HG03103 (cell line): ENCODE data around the gene ACACA.

ENCODE experiments used
- ATAC-seq: cut with Tn5 transposase; IDR thresholded peaks from one replicate; pipeline ENCODE4 v1.9.1; 2021; ENCODE audit warnings: low read depth; ENCODE audit not compliant: unreplicated experiment

Gene ACACA

DNA sequence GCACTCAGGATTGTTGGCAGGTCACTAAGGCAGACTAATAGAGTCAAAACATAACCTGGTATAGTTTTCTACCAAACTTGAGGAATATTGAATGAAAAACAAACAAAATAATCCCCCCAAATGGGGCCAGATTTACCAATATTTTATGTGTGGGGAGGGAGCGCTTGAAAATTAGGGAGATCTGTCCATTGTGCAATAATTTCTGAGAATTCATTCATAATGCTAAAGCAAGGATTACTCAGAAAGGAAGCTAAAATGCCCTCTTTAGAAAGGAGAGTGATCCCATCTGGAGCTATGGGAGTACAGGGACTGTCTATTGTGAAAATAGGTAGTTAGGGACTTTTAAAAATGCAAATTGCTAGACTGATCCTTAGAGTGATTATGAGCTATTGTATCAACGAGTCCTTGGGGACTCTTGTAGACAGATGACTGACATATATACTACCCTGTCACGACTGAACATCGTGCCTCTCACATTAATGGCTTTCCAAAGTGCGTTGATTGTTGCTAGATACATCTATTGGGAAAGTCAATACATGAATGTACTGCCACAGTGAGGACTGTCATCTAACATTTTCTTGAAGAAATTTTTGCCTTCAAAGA, 264.2 kb downstream of the ACACA start:
- no peak for ATAC-seq

DNA sequence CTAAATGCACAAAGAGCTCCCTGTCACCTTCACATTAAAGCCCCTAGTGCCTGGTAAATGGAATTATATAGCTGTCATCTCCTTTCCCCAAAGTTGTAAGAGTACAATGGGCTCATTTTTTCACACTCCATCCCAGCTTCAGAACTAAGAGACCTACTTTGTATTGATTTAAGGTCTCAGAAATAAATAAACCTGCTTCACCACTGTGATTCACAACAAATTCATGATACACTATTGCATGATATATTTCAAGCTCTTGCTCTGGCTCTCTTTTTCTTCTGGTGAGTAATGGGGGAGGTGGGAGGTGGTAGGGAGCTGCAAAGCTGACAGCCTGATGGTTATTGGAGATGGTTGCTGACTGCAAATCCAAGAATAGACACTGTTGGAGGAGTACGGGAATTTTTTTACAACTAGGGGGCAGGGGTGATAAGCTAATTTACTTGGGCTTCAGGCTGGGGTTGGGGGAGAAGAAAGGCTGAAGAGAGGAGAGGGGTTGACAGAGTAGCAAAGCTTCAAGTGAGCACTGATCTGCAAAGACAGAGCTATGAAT, 268.0 kb downstream of the ACACA start:
- no peak for ATAC-seq

DNA sequence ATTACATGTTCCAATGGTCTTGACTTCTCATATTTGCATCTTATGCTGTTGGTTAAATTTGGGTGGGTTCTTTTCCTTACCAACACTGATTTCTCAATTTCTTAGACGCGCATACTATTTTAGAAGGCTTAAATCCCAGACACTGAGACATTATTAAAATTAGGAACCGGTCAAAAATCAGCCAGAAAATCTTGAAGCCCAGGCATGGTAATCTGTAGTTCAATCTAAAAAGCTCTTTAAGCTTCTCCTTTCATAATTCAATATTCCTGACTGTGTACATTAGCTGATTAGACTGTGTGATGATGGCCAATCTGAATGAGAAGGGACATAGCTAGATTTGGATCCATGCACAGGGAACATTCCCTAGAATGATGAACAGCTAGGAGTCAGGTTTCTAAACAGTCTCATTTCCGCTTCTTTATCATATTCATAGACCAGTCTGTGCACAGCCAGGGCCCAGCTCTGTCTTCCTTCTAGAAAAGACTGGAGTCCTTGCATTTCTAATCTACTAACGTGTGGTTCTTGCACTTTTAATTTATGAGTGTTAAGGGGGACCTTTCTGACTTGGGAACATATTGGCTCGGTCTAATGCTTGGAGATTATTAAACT, 268.6 kb downstream of the ACACA start:
- no peak for ATAC-seq

DNA sequence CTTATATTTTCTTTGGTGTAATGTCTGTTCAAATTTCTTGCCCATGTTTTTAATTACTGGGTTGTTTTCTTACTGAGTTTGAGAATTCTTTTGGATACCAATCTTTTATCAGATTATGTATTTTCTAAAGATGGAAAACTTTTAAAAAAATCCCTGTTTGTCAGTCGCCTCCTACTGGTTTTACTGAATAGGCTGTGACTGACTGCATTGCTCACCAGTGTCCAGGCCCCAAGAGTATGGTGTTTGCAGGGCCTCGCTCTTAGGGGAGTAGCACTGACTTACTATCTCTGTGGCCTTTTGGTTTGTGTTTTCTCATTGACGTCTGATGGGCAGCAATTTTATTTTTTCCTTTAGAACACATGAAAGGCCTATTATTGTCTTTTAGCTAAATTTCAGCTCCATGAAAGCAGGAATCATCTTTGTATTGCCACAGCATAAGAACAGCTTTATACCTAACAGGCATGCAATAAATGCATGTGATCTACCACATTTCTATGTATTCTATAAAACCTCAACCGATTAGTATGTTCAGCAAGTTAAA, 269.5 kb downstream of the ACACA start:
- ATAC-seq: no peak

DNA sequence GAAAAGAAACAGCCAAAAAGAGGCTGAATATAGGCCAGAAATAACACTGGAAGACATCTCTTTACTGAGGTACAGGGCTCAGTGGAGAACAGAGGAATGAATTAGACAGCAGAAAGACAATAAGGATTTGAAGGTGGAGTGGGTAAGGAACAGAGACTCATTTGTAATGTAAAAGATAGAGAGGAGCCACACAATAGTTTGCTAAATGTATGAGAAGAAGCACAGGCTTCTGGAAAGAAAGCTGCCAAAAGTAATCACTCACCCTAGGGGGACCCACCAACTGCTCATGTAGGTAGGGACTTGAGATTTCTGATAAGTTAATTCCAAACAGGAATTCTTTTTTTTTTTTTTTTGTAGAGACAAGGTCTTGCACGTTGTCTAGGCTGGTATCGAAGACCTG, 271.1 kb downstream of the ACACA start:
- ATAC-seq: no peak

DNA sequence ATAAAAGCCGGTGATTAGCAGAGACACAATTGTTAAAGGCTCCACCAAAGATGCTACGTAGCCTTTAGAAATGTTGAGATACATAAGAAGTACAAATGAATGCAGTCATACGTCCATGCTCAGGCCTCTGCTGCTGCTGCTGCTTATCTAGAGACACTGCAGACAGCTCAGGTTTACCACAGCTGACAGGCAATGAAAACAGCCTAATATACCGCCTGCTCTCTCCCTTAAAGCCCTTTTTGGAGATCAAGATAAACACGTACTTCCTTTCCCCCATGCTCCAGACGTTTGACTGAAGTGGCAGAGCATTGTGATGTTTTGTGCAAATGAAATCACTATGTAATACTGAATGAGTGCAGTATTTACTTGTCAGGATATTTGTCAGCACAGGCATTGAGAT, 272.6 kb downstream of the ACACA start:
- no peak for ATAC-seq

DNA sequence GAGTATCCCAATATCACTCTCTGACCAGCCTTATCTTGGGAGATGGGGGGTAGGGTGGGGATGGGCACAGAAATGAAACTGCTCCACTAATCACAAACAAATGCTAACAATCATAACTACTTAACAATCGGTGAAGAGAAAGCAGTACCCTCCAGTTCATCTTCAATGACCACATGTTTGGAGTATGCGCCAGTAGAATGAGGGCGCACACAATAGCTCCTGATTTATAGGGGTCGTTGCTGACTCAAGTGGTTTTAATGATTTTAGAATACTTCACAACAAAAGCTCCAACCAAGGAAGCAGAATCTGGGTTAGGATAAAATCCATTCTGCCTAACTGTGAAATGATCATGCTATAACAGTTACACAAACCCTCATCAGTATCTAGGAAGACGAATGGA, 273.5 kb downstream of the ACACA start:
- no peak for ATAC-seq

DNA sequence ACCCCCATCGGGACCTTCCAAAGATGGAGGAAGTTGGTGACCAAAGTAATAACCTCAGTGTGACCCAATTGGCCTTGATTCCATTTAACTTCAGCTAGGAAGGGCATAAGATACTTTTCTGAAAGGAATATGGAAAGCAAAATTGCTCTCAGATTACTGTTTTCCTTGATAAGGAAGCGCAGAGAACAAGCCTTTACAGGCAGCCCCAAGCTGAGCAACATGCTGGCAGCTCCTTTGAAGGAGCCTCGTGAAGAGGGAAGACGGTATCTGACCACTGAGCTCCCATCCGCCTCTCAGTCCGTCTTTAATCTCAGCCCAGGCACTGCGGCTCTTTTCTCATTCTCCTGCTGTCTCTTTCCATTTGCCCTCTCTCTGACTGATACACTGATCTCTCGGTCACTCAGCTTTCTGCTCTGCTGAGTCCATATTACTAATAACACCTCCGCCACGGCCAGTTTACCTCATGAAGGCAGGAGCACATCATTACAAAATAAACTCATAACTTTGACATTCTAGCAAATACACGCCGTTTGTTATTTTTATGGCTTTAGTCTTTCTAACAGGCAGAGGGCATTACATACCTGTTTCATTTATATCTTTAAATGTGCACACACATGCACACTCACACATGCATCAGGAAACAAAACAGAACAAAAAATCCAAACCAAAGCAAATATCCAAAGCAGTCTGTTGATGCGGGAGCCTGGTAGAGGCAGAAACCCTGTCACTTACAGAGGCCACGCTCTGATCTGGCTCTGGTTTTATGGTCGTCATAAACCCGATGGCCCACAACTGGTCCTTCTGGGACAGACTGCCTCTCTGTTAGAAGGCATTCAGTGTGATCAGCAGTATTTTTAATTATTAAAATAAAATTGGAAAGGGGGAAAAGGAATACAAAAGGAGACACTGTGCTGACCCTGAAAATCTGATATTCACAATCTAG, 274.7 kb downstream of the ACACA start:
- ATAC-seq: no peak

DNA sequence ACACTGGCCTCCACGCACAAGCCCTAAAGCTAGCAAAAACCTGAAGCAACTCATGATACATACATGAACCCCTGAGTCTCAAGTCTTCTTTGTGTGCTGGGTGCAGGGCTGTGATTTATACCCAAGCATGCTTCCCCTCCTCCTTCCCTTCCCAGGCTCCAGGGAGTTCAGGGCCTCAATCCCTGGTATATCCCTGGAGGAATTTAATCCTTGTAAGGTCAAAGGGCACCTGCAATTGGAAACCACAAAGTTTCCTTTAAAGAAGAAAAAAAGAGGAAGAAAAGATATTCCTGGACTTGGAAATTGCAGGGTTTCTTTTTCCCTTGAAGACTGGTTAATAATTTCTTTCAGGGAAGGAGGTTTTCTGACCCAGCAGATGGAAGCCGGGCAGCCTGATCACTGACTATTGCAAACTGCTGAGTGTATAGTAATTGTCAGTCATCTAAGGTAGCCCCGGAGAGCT, 275.6 kb downstream of the ACACA start:
- no peak for ATAC-seq

DNA sequence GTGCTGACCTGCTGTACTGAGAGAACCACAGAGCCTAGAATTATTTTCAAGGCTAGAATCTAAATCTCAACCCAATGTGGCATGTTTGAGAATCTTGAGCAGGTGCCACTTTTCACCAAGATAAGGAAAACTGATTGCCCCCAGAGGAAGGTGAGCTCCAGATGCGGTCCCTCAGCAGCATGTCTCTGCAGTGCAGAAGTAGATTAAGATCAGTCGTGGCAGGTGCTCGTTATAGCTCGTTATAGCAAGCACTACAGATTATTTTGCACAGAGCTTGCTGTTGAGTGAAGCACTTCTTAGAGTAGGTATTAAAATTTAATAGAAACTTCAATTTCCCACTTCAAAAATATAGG, 281.8 kb downstream of the ACACA start:
- ATAC-seq: no peak

DNA sequence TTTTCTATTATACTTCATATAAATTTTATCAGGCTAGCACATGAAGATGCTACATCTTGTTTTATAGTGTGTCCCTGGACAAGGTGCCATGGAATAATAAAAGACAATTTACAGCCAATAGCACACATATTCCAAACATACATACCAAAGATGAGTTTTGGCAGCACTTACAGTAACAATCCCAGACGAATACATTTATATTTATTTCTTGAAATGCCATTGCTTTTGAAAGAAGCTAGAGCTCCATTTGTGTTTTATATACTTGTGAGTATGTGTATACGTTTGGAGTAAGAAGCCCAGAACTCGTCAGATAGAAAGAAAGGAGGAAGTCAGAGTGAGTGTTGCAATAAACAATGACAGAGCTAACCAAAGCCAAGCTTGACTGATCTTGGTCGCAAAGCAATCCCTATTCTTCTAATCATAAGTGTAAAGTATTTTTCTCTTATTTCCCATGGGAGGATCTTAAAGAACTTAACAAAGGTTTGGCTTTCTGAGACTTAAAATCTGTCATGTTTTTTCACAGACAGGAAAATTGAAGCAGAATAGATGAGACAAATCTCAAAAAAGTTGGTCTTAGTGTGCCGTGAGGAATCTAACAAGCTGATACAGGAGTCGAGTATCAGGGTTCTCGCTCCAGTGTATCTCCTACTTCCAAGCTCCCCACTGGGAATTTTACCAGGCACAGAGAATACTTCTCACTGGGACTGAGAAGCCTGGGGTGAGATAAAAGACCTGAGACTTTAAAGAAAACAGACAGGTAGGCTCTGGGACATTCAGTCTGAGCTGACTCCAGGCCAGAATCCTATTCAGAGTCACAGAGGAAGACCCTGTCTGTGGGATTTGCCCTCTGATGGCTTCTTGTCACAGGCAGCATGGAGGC, 282.5 kb downstream of the ACACA start:
- no peak for ATAC-seq

DNA sequence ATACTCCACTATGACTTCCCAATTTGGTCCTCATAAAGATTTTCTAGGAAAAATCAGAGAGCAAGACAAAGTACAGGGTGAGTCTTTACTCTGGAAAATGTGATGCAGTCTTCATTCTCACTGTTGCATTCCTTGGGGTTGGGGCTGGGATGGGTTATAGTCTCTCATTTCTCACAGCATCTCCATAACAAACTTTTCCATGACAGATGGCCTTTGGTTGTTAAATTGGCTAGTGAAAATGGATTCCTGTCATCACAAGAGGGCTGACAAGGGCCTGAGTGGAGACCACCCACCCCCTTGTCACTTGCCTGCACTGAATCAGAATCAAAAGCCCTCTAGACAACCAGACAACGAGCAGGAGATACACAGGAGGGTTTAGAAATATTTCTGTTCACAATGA, 283.2 kb downstream of the ACACA start:
- ATAC-seq: no peak

DNA sequence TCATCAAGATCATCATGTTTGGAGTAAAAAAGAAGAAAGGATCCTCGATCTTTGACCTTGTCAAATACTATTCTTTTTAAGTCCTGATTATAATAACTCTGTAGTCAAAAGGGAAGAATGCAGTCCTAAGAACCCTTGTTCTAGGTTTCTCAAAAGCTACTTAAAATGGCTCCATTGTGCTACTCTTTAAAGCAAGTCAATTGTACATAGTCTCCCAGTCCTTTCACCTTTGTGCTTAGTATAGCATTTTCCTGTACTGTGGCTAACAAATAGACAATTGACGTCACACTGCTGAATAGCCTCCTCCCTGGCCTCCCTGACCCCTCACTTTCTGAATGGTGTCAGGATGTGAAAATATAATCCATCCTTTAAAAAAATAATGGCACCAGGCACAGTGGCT, 285.0 kb downstream of the ACACA start:
- no peak for ATAC-seq

DNA sequence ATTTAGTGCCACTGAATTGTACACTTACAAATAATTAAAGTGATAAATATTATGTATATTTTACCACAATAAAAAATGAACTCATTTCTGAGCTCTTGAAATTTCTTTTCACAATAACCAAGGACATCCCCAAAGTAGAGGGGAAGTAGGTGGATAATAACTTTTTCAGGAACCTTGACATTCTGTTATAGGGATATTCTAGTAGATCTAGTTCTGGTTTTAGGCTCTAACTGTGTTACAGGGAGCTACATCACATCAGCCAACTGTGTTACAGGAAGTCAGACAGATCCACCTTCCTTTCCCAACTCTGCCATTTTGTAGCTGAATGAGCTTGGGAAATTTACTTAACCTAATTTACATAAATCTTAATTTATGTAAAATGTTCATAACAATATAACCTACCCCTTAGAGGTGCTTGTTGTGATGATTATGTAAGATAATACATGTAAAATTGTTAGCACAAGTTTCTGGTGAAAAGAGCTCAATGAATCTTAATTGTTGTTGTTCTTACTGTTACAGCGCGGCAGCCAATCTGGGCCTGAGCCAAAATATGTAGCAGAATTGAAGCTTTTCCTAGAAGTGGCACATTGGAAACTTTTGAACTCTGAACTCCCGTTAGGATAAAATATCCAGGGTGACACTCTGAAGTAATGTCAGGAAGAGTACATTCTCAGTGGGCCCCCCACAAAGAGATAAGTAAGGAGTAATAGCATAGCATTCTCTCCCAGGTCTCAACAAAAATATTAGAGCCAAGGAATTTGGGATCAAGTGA, 288.1 kb downstream of the ACACA start:
- ATAC-seq: no peak

DNA sequence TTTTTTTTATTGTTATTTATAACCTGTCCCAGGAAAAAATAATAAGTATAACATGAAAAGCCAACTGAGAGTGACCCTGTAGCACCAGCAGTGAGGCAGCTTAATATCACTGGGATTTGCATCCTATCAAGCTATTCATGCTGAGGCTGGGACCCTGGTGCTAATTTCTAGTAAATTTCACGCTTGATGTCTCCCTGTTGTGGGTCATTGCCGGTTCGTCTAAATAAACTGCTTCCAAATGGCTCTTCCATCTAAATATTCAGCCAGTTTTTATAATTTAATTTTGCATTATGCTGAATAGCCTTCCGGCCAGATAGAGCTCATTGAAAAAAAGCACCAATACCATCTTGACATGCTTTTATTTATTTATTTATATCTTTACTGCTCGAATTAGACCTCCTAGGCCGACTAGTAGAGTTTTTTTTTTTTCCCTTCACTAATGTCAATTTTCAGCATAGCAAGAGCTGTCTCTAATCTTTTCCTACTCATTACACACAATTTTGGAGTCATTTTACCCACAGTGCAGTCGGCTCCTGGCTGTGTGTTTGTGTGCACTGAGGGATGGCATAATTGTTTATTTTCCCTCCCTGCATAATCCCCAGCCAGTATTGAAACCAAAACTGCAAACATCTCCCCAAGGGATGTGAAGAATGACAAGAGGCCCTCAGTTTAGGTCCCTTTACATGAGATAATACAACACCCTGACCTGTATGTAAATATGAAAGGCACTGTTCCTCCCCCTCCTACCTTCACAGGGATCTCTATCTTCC, 289.1 kb downstream of the ACACA start:
- no peak for ATAC-seq

DNA sequence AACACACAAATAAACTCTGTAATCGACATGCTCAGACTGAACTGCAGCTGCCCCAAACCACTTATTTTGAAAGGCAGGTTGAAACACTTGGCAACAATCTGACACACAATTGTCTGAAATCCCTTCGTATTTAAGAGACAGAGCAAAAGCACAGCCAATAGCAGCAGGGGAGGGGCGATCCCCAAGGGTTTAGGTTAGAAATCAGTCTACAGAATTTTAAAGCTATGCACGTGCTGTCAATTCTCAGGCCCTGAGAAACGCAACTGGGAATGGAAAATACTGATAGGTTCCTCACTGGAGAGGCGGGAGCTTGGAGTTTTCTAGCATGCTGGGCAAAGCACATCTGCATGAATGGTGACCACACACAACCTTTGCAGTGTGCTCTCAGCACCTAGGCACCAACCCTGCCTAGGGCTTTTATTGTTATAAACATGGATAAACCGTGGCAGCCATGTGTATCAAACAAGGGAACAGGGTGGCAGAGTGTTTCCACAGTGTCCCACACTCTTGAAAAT, 289.9 kb downstream of the ACACA start:
- no peak for ATAC-seq

DNA sequence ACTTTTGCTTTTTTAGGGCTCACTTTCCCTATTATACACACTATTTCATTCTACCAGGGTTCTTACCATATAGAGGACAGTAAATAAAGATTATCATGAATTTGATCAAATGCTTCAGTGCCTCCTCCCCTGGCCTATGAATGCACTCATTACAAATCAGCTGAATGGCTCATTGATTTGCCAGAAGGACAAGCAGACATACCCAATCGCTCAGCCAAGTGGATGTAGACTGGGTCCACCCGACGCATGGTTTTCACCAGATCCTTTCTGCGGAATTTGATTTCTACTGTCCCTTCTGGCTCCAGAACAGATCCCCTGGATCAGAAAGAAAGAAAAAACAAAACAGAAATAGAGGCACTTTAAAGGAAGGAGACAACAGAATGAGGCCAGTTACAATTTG, 295.3 kb downstream of the ACACA start:
- no peak for ATAC-seq

DNA sequence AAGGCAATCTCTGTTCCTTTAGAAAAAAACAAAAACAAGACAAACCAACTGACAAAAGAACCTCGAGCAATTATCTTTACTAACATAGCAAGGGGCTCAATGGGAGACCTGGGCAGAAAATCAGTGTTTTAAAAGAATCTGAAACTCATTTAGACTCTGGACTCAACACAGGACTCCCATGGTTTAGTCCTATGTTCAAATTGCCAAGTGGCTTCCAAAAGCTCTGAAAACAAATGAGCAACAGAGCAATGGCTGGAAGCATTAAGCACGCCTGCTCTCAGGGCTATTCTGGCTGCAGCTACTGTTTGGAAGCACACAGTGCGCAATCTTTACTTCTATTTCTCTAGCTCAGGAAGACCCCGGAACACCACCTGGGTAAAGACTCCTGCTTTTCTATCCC, 295.9 kb downstream of the ACACA start:
- ATAC-seq: no peak
